H1 (cell line): ENCODE measurements around the gene DKK3. TPM values are rescaled to one million over a fixed set of nuclear protein-coding genes. Genes with fewer than 3 reads are reported as not detected.

Source experiments
- CTCF ChIA-PET: fragments of 300-600 bp; sonication (Branson Sonifier 250); formaldehyde crosslinking; loops from one replicate; lab custom pipeline; 2021; ENCODE audit not compliant: partially characterized antibody; lab: Charles Lee
- POLR2A ChIA-PET: fragments of 300-600 bp; sonication (Branson Sonifier 250); formaldehyde crosslinking; loops from one replicate; lab custom pipeline; 2021; ENCODE audit warnings: inconsistent platforms; ENCODE audit not compliant: partially characterized antibody; lab: Charles Lee
- DNase-seq, 2 experiments: peaks; one replicate each; pipeline versions ENCODE4 v3.0.0 to v3.0.0-alpha.2; 2010 to 2022; ENCODE audit warnings: low spot score in 2 of 2, low read depth in 1 of 2, mixed read lengths in 1 of 2
- FAIRE-seq: peaks from 2 replicates; lab custom pipeline; 2011; peaks lifted over from hg19 to GRCh38; lab: Jason Lieb, UNC
- H2AFZ ChIP-seq: 2 replicates; pipeline ENCODE4 v1.8.1; 2012; ENCODE audit warnings: low read length, inconsistent platforms
- H2AK5ac ChIP-seq: 2 replicates; pipeline ENCODE4 v1.6.1; 2013; ENCODE audit warnings: low read depth, low read length
- H2BK120ac ChIP-seq: replicated peaks from 2 replicates; pipeline ENCODE3; 2013; ENCODE audit warnings: low read depth, low read length, inconsistent platforms
- H2BK12ac ChIP-seq: 2 replicates; pipeline ENCODE4 v1.6.1; 2013; ENCODE audit warnings: low read depth, low read length
- H2BK15ac ChIP-seq: 2 replicates; pipeline ENCODE4 v1.6.1; 2013; ENCODE audit warnings: low read length
- H2BK20ac ChIP-seq: 2 replicates; pipeline ENCODE4 v1.6.1; 2013; ENCODE audit warnings: low read length
- H2BK5ac ChIP-seq: 2 replicates; pipeline ENCODE4 v1.6.1; 2013; ENCODE audit warnings: low read depth, low read length
- H3K14ac ChIP-seq: 2 replicates; pipeline ENCODE4 v1.6.1; 2013; ENCODE audit warnings: inconsistent platforms; ENCODE audit not compliant: insufficient read length
- H3K18ac ChIP-seq: 2 replicates; pipeline ENCODE4 v1.6.1; 2013; ENCODE audit warnings: low read length; ENCODE audit errors: extremely low read depth
- H3K23ac ChIP-seq: 2 replicates; pipeline ENCODE4 v1.6.1; 2013; ENCODE audit warnings: inconsistent platforms; ENCODE audit not compliant: insufficient read length
- H3K23me2 ChIP-seq: 2 replicates; pipeline ENCODE4 v1.6.1; 2013; ENCODE audit warnings: low read depth, low read length
- H3K27ac ChIP-seq: 2 replicates; pipeline ENCODE4 v1.6.1; 2011; ENCODE audit warnings: low read depth, low read length, inconsistent platforms
- H3K27me3 ChIP-seq, 4 experiments: replicated peaks in 1 of 4; 1 replicate in 1 of 4; 2 replicates in 3 of 4; pipeline versions ENCODE4 v1.6.1 to v1.8.1; 2011 to 2013; ENCODE audit warnings: low read length in 3 of 4, mild to moderate bottlenecking in 3 of 4, inconsistent platforms in 2 of 4, mixed read lengths in 2 of 4, moderate library complexity in 1 of 4; ENCODE audit not compliant: control insufficient read depth in 3 of 4, insufficient read depth in 3 of 4; ENCODE audit errors: extremely low read depth in 1 of 4
- H3K36me3 ChIP-seq, 4 experiments: 2 replicates each; pipeline versions ENCODE4 v1.6.1 to v1.8.1; 2011 to 2013; ENCODE audit warnings: mild to moderate bottlenecking in 4 of 4, low read length in 3 of 4, moderate library complexity in 2 of 4, control low read depth in 1 of 4, inconsistent platforms in 1 of 4; ENCODE audit not compliant: insufficient read depth in 4 of 4, control insufficient read depth in 2 of 4
- H3K4ac ChIP-seq: replicated peaks from 2 replicates; pipeline ENCODE3; 2013; ENCODE audit warnings: low read length, low read depth, mixed read lengths, inconsistent platforms; ENCODE audit not compliant: insufficient read length
- H3K4me1 ChIP-seq, 4 experiments: replicated peaks in 1 of 4; 1 replicate in 1 of 4; 2 replicates in 3 of 4; pipeline versions ENCODE4 v1.6.1 to v1.8.1; 2011 to 2013; ENCODE audit warnings: low read length in 3 of 4, inconsistent platforms in 2 of 4, mixed read lengths in 1 of 4; ENCODE audit not compliant: insufficient read depth in 4 of 4, control insufficient read depth in 3 of 4
- H3K4me2 ChIP-seq, 2 experiments: 2 replicates each; pipeline versions ENCODE4 v1.6.1 to v1.8.1; 2011 to 2013; ENCODE audit warnings: low read depth in 2 of 2, low read length in 2 of 2, control low read depth in 1 of 2, inconsistent platforms in 1 of 2, mild to moderate bottlenecking in 1 of 2; ENCODE audit not compliant: insufficient read depth in 1 of 2
- H3K4me3 ChIP-seq, 4 experiments: fragments of 200-600, 300-600 bp in 1 of 4; sonication (generic), shearing (Covaris generic), sonication (Bioruptor Twin) in 1 of 4; 2 replicates each; pipeline versions ENCODE4 v1.5.1 to v1.8.1; 2011 to 2016; ENCODE audit warnings: low read length in 4 of 4, low read depth in 3 of 4, control low read depth in 2 of 4, inconsistent platforms in 2 of 4, mild to moderate bottlenecking in 2 of 4, mixed read lengths in 1 of 4, moderate library complexity in 1 of 4; ENCODE audit not compliant: insufficient read depth in 2 of 4; ENCODE audit errors: extremely low read depth in 1 of 4
- H3K56ac ChIP-seq: replicated peaks from 2 replicates; pipeline ENCODE3; 2013; ENCODE audit warnings: low read depth, mild to moderate bottlenecking, mixed read lengths, low read length, inconsistent platforms; ENCODE audit not compliant: insufficient read length
- H3K79me1 ChIP-seq: 2 replicates; pipeline ENCODE4 v1.6.1; 2013; ENCODE audit warnings: low read depth, low read length, control low read depth
- H3K79me2 ChIP-seq, 2 experiments: 2 replicates each; pipeline versions ENCODE4 v1.6.1 to v1.8.1; 2012 to 2013; ENCODE audit warnings: low read length in 2 of 2, mild to moderate bottlenecking in 2 of 2, inconsistent platforms in 1 of 2; ENCODE audit not compliant: insufficient read depth in 2 of 2, control insufficient read depth in 1 of 2
- H3K9ac ChIP-seq, 4 experiments: replicated peaks in 1 of 4; 1 replicate in 1 of 4; 2 replicates in 3 of 4; pipeline versions ENCODE4 v1.6.1 to v1.8.1; 2011 to 2013; ENCODE audit warnings: low read depth in 3 of 4, low read length in 3 of 4, control low read depth in 2 of 4, mild to moderate bottlenecking in 2 of 4, moderate library complexity in 2 of 4, inconsistent platforms in 1 of 4; ENCODE audit errors: extremely low read depth in 1 of 4
- H3K9me3 ChIP-seq, 2 experiments: 2 replicates each; pipeline versions ENCODE4 v1.6.1 to v1.8.1; 2012 to 2013; ENCODE audit warnings: mild to moderate bottlenecking in 2 of 2, moderate library complexity in 2 of 2, control low read depth in 1 of 2, inconsistent platforms in 1 of 2, low read depth in 1 of 2, low read length in 1 of 2, mixed read lengths in 1 of 2; ENCODE audit not compliant: insufficient read depth in 2 of 2
- H4K20me1 ChIP-seq, 2 experiments: replicated peaks in 1 of 2; 2 replicates each; pipeline versions ENCODE3 to v1.8.1; 2011 to 2013; ENCODE audit warnings: inconsistent platforms in 2 of 2, low read length in 2 of 2, mild to moderate bottlenecking in 1 of 2; ENCODE audit not compliant: insufficient read depth in 2 of 2, control insufficient read depth in 1 of 2
- H4K5ac ChIP-seq: 2 replicates; pipeline ENCODE4 v1.6.1; 2013; ENCODE audit warnings: low read length, low read depth, mixed read lengths, inconsistent platforms; ENCODE audit not compliant: insufficient read length
- H4K8ac ChIP-seq: 2 replicates; pipeline ENCODE4 v1.8.0; 2013; ENCODE audit warnings: mild to moderate bottlenecking, moderate library complexity, low read length, inconsistent platforms; ENCODE audit not compliant: insufficient read depth; ENCODE audit errors: extremely low read depth
- H4K91ac ChIP-seq: replicated peaks from 2 replicates; pipeline ENCODE3; 2013; ENCODE audit warnings: low read length, mixed read lengths, inconsistent platforms; ENCODE audit not compliant: insufficient read length
- NRF1 ChIP-seq: IDR thresholded peaks from 2 replicates; pipeline ENCODE4 v1.6.1; 2011; ENCODE audit warnings: mild to moderate bottlenecking, low read depth, low read length, improper control_type of control experiment
- RXRA ChIP-seq: IDR thresholded peaks from 2 replicates; pipeline ENCODE4 v1.6.1; 2011; ENCODE audit warnings: low read depth, mild to moderate bottlenecking, low read length, moderate library complexity; ENCODE audit not compliant: insufficient read depth
- SAP30 ChIP-seq: fragments of 300-600 bp; sonication (generic); IDR thresholded peaks from 2 replicates; pipeline ENCODE4 v1.7.1; 2012; ENCODE audit warnings: low read length, moderate library complexity, mild to moderate bottlenecking, inconsistent platforms; ENCODE audit not compliant: insufficient read depth, insufficient replicate concordance
- SIN3A ChIP-seq, 2 experiments: IDR thresholded peaks in 1 of 2; conservative IDR thresholded peaks in 1 of 2; 2 replicates each; pipeline ENCODE4 v1.6.1; 2011 to 2012; ENCODE audit warnings: low read length in 2 of 2, improper control_type of control experiment in 1 of 2, low read depth in 1 of 2, mild to moderate bottlenecking in 1 of 2
- TAF1 ChIP-seq: IDR thresholded peaks from 2 replicates; pipeline ENCODE4 v1.6.1; 2011; ENCODE audit warnings: mild to moderate bottlenecking, low read depth, low read length
- TAF7 ChIP-seq: optimal IDR thresholded peaks from 2 replicates; pipeline ENCODE3; 2011; ENCODE audit warnings: low read depth, mild to moderate bottlenecking, inconsistent platforms, low read length, moderate library complexity, borderline replicate concordance
- YY1 ChIP-seq: IDR thresholded peaks from 2 replicates; pipeline ENCODE4 v1.6.1; 2011; ENCODE audit warnings: low read depth, mild to moderate bottlenecking, low read length
- WGBS, 2 experiments: shearing (Covaris generic) in 1 of 2; methylation state at CpG; one replicate each; pipeline versions ENCODE4 v1.1.6 to v1.1.7; 2013 to 2015; ENCODE audit warnings: low lambda C conversion rate in 2 of 2, mixed read lengths in 2 of 2, inconsistent platforms in 1 of 2, low coverage in 1 of 2, missing lambda C conversion rate in 1 of 2; ENCODE audit not compliant: insufficient replicate concordance in 2 of 2, insufficient coverage in 1 of 2, insufficient read length in 1 of 2; ENCODE audit errors: extremely low coverage in 1 of 2, missing lambda C conversion rate in 1 of 2; 5-methylcytosine and 5-hydroxymethylcytosine counted together
- polyA plus RNA-seq, 7 experiments: library from polyadenylated mRNA; depleted of rRNA in 3 of 7; stranded (reverse) in 5 of 7; unstranded in 2 of 7; fragments of >200 nt in 5 of 7; fragments of 200-250 nt in 2 of 7; gene quantifications; 1 replicate in 5 of 7; 2 replicates in 1 of 7; 4 replicates in 1 of 7; pipeline versions ENCODE4 v1.2.1 to v1.2.3, GENCODE V29; 2011 to 2013; ENCODE audit warnings: missing spikeins in 2 of 7, mixed read lengths in 2 of 7
- total RNA-seq: library from RNA; stranded (reverse); fragmentation: NEBNext Ultra II Directional; extraction: Animal tissue kit (Norgen Biotek cat#: 25700); gene quantifications from 2 replicates; pipeline ENCODE4 v1.2.1, GENCODE V29; 2021

The DKK3 gene
- total and polyA plus RNA-seq, 2 of the 8 experiments (the other 6 are each of a cell fraction or from before 2014, with no cell fraction given), result 30.0 to 40.1 TPM

DNA sequence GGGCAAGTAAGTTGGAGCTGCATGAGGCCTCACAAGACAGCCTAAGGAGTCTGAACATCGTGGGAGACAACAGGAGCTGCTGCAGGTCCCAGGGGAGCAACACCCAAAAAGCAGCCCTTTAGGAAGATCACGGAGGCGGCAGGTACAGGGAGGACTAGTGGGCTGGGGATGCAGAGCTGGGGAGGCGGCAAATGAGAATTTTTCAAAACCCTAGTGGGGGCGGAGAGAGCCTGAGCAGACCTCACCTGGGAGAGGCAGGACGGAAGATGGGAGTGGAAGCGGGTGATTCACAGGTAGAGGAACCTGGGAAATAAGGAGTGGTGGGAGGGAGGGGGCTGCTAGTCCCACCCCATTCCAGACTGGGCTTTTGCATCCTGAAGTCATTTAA, 42.1 kb downstream of the DKK3 start:
- Histone ChIP-seq H4K5ac (no peak overlapping the region), H2AFZ (no peak overlapping the region), H2BK5ac (no peak overlapping the region), H4K8ac (peak overlapping the region; percentile 23; the same call in 1 of the 2 replicates), H2BK12ac (no peak overlapping the region), H3K4me1 (no peaks in the 10 kb centered on the region; a peak in 1 of 7 replicates), H3K56ac (no peak overlapping the region), H3K27ac (no peak overlapping the region), H3K36me3 (peaks cover 0 to 2% (median 0%) of the 10 kb centered on the region in 4 experiments; a peak in 3 of 8 replicates), H3K79me2 (no peaks in the 10 kb centered on the region), H3K27me3 (no peaks in the 10 kb centered on the region), H3K23me2 (no peaks in the 10 kb centered on the region), H3K79me1 (no peaks in the 10 kb centered on the region), H3K4me3 (no peak overlapping the region), H2AK5ac (no peak overlapping the region), H3K4ac (no peak overlapping the region), H3K14ac (no peak overlapping the region), H2BK20ac (no peak overlapping the region), H2BK15ac (no peak overlapping the region), H3K9ac (no peak overlapping the region), H4K91ac (no peak overlapping the region), H3K23ac (no peak overlapping the region), H3K18ac (no peak overlapping the region), H3K9me3 (no peaks in the 10 kb centered on the region), H2BK120ac (no peak overlapping the region), H4K20me1 (peaks cover 0 to 2% of the 10 kb centered on the region in 2 experiments), H3K4me2 (no peak overlapping the region)
- ChIA-PET CTCF (interaction anchor here (0.7 to 6.2 kb wide), 32 partner anchors 10 to 946 kb away, joined by 3 to 63 read pairs (median 5); partner anchors contain the start of gene DKK3), POLR2A (no interaction called here)
- 90% methylated on average over 6 of the region's 7 CpGs; no CpG with 5 or more reads in 1 of the 2 experiments for WGBS, 2 experiments
- FAIRE-seq (no peak), DNase-seq (no peak)
- no peak for TF ChIP-seq RXRA
- no peak for TF ChIP-seq SIN3A (conservative IDR thresholded peaks at IDR 0.05 in 1 of 2, IDR thresholded peaks at IDR 0.05 in 1 of 2; ENCODE audit: low read depth in 1 of 2, low read length in 2 of 2)
- TF ChIP-seq TAF1, result no peak
- TF ChIP-seq SAP30, result no peak
- TF ChIP-seq NRF1, result no peak
- TF ChIP-seq YY1, result no peak
- no peak for TF ChIP-seq TAF7
